Vagina (tissue), 2 donors: ENCODE results near the gene FRS2.

ENCODE experiments used
- CTCF ChIP-seq, 3 experiments: fragments of 450-650 bp in 2 of 3; fragments of 200-600 bp in 1 of 3; sonication (generic) in 1 of 3; IDR thresholded peaks; one replicate each; pipeline ENCODE4 v1.5.1; 2017 to 2019; ENCODE audit warnings: antibody characterized with exemption in 3 of 3, mild to moderate bottlenecking in 2 of 3, moderate library complexity in 2 of 3
- POLR2AphosphoS5 ChIP-seq, 2 donors: sonication (generic); formaldehyde crosslinking; IDR thresholded peaks; one replicate each; pipeline ENCODE4 v1.9.0; 2017; ENCODE audit warnings: antibody characterized with exemption in 2 of 2, mild to moderate bottlenecking in 2 of 2, low read depth in 1 of 2; ENCODE audit not compliant: insufficient read depth in 1 of 2

- no peak for TF ChIP-seq POLR2AphosphoS5 (IDR thresholded peaks at IDR 0.05; ENCODE audit: insufficient read depth in 1 of 2, low read depth in 1 of 2)
- TF ChIP-seq CTCF (IDR thresholded peaks at IDR 0.05), result no peak
These were observed 27.3 kb upstream of the FRS2 start for GRCh38 chr12:69442894-69443293.
